Panc1 (cell line): ENCODE measurements around the gene SPATA32. TPM values are rescaled to one million over a fixed set of nuclear protein-coding genes. Genes with fewer than 3 reads are reported as not detected.

ENCODE experiments used
- ATAC-seq: fragments of 200-7000 bp; cut with Tn5 transposase; 2 replicates; pipeline ENCODE4 v1.9.1; 2020; ENCODE audit warnings: mild to moderate bottlenecking, moderate library complexity
- BruUV-seq: library from RNA; stranded (reverse); fragments of 400-500 nt; replicated peaks from 2 replicates; lab custom pipeline; 2021; lab: Mats Ljungman, UMichigan
- CTCF ChIA-PET: fragments of 300-600 bp; sonication (Branson Sonifier 250); formaldehyde crosslinking; loops from one replicate; lab custom pipeline; 2022; ENCODE audit warnings: antibody characterized with exemption; lab: Charles Lee
- POLR2A ChIA-PET: fragments of 300-600 bp; sonication (Branson Sonifier 250); formaldehyde crosslinking; loops from one replicate; lab custom pipeline; 2022; ENCODE audit warnings: antibody characterized with exemption; lab: Charles Lee
- DNase-seq: peaks from one replicate; pipeline ENCODE4 v3.0.0-alpha.2; 2010; ENCODE audit warnings: low read depth, low spot score
- H3K27ac ChIP-seq: 2 replicates; pipeline ENCODE4 v1.5.1; 2011; ENCODE audit warnings: mild to moderate bottlenecking, low read length, inconsistent platforms
- H3K27me3 ChIP-seq: fragments of 200-500 bp; sonication (Bioruptor generic); 2 replicates; pipeline ENCODE4 v1.6.0; 2014; ENCODE audit warnings: low read length, inconsistent platforms; ENCODE audit not compliant: control insufficient read depth, insufficient read depth
- H3K36me3 ChIP-seq: fragments of 200-500 bp; sonication (Bioruptor generic); 2 replicates; pipeline ENCODE4 v1.5.1; 2014; ENCODE audit warnings: inconsistent platforms, mild to moderate bottlenecking, low read length, moderate library complexity; ENCODE audit not compliant: control insufficient read depth, insufficient read depth
- H3K4me1 ChIP-seq: 2 replicates; pipeline ENCODE4 v1.5.1; 2011; ENCODE audit warnings: inconsistent platforms, mild to moderate bottlenecking, low read length, moderate library complexity; ENCODE audit not compliant: control insufficient read depth, insufficient read depth
- H3K4me3 ChIP-seq, 2 experiments: 2 replicates each; pipeline ENCODE4 v1.5.1; 2011 to 2012; ENCODE audit warnings: low read depth in 2 of 2, low read length in 2 of 2, mild to moderate bottlenecking in 2 of 2, inconsistent platforms in 1 of 2, moderate library complexity in 1 of 2
- H3K9me3 ChIP-seq: fragments of 200-500 bp; sonication (Bioruptor generic); 2 replicates; pipeline ENCODE4 v1.5.1; 2014; ENCODE audit warnings: low read depth, mild to moderate bottlenecking, inconsistent platforms, low read length, moderate library complexity; ENCODE audit not compliant: control insufficient read depth, insufficient read depth
- CTCF ChIP-seq: fragments of 450-650 bp; IDR thresholded peaks from 2 replicates; pipeline ENCODE4 v1.5.1; 2017; ENCODE audit warnings: mild to moderate bottlenecking
- POLR2AphosphoS5 ChIP-seq: IDR thresholded peaks from 2 replicates; pipeline ENCODE4 v1.6.1; 2012; ENCODE audit warnings: mild to moderate bottlenecking, low read depth, low read length, moderate library complexity
- SIN3A ChIP-seq: IDR thresholded peaks from 2 replicates; pipeline ENCODE4 v1.6.1; 2012; ENCODE audit warnings: low read depth, mild to moderate bottlenecking, low read length, moderate library complexity, borderline replicate concordance; ENCODE audit not compliant: insufficient read depth
- TCF7L2 ChIP-seq: IDR thresholded peaks from 2 replicates; pipeline ENCODE4 v1.6.1; 2011; ENCODE audit warnings: mild to moderate bottlenecking, low read depth, low read length, inconsistent platforms
- in situ Hi-C: cut with HindIII; loops from 2 replicates; pipeline ENCODE4 v1.10.0; 2016; ENCODE audit warnings: low sequenced_read_pairs, low pct_unique_long_range_greater_than_20kb
- intact Hi-C: fragments of 100-400 bp; cut with micrococcal nuclease; formaldehyde crosslinking; loops from one replicate; pipeline ENCODE4 v1.10.0; 2022; ENCODE audit not compliant: unreplicated experiment
- total RNA-seq: library from RNA; stranded (reverse); gene quantifications from one replicate; pipeline ENCODE4 v1.2.1, GENCODE V29; 2021; ENCODE audit not compliant: unreplicated experiment
- TF ChIP-seq, protein P1 (sequence below), 2 experiments: IDR thresholded peaks; 2 replicates each; pipeline ENCODE4 v1.6.1; 2011 to 2012; ENCODE audit warnings: low read depth in 2 of 2, control low read depth in 1 of 2, low read length in 1 of 2, mild to moderate bottlenecking in 1 of 2, moderate library complexity in 1 of 2; ENCODE audit not compliant: insufficient read depth in 1 of 2

Gene SPATA32
- total RNA-seq, 1 experiment from 2014 or later, result 0.26 TPM

DNA sequence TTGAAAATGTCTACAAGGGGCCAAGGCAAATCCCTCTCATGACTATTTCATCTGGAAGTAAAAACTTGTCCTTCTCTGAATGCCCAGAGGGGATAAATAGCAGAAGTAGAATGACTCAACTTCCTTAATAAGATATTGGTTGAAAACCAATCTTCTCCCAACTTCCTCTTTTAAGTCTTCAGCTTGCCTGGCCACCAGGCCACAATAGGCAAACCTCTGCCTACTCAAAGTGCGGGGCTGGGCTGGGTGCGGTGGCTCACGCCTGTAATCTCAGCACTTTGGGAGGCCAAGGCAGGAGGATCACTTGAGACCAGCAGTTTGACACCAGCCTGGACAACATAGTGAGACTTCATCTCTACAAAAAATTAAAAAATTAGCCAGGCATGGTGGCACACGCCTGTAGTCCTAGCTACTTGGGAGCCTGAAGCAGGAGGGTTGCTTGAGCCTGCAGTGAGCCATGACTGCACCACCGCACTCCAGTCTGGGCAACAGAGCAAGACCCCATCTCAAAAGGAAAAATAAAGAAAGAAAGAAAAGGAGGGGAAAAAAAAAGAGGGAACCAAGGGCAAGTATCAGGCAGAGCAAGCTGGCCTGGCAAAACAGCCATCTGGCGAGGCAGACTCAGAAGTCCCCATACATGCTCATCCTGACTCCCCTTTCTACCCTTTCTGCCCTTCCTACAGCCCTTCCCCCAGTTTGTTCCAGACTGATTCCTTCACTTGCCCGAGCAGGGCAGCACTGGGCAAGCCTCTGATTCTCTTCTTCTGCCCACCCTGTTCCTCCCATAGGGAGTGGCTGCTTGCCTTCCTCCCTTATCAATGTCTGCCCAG, 34.3 kb upstream of the SPATA32 start:
- peak overlapping the region; percentile 93 for H3K27ac ChIP-seq
- no TSS peak for BruUV-seq
- no peaks in the 10 kb centered on the region for H3K27me3 ChIP-seq
- H3K9me3 ChIP-seq, result no peaks in the 10 kb centered on the region
- peaks cover 94% of the 10 kb centered on the region for H3K4me1 ChIP-seq
- DNase-seq, result no peak
- ATAC-seq, result no peak
- in situ Hi-C loops, result no loop called here
- H3K36me3 ChIP-seq, result no peaks in the 10 kb centered on the region
- intact Hi-C loops, result no loop called here
- TF ChIP-seq POLR2AphosphoS5 (no peak), CTCF (no peak), SIN3A (no peak), TCF7L2 (no peak)
- TF ChIP-seq, protein P1, sequence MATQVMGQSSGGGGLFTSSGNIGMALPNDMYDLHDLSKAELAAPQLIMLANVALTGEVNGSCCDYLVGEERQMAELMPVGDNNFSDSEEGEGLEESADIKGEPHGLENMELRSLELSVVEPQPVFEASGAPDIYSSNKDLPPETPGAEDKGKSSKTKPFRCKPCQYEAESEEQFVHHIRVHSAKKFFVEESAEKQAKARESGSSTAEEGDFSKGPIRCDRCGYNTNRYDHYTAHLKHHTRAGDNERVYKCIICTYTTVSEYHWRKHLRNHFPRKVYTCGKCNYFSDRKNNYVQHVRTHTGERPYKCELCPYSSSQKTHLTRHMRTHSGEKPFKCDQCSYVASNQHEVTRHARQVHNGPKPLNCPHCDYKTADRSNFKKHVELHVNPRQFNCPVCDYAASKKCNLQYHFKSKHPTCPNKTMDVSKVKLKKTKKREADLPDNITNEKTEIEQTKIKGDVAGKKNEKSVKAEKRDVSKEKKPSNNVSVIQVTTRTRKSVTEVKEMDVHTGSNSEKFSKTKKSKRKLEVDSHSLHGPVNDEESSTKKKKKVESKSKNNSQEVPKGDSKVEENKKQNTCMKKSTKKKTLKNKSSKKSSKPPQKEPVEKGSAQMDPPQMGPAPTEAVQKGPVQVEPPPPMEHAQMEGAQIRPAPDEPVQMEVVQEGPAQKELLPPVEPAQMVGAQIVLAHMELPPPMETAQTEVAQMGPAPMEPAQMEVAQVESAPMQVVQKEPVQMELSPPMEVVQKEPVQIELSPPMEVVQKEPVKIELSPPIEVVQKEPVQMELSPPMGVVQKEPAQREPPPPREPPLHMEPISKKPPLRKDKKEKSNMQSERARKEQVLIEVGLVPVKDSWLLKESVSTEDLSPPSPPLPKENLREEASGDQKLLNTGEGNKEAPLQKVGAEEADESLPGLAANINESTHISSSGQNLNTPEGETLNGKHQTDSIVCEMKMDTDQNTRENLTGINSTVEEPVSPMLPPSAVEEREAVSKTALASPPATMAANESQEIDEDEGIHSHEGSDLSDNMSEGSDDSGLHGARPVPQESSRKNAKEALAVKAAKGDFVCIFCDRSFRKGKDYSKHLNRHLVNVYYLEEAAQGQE (IDR thresholded peaks at IDR 0.05; ENCODE audit: insufficient read depth in 1 of 2, low read depth in 2 of 2, low read length in 1 of 2), result no peak
- no peak overlapping the region for H3K4me3 ChIP-seq
- CTCF ChIA-PET, result no interaction called here
- POLR2A ChIA-PET, result no interaction called here

GRCh38 chr17:45294506-45294905, 32.6 kb upstream of the SPATA32 start:
- POLR2A ChIA-PET, result no interaction called here
- DNase-seq (no peak), ATAC-seq (no peak)
- intact Hi-C loops (no loop called here), in situ Hi-C loops (no loop called here)
- Histone ChIP-seq H3K9me3 (no peaks in the 10 kb centered on the region), H3K4me3 (no peak overlapping the region), H3K27me3 (no peaks in the 10 kb centered on the region), H3K4me1 (peaks cover 97% of the 10 kb centered on the region), H3K27ac (peak overlapping the region; percentile 93), H3K36me3 (peaks cover 4% of the 10 kb centered on the region)
- CTCF ChIA-PET, result no interaction called here
- no peak for TF ChIP-seq POLR2AphosphoS5
- TSS peak; percentile 5 for BruUV-seq
